HEK293T (cell line): ENCODE results near the gene PPP6R2.

ENCODE experiments used
- ARNT ChIP-seq: fragments of 450-650 bp; IDR thresholded peaks from 2 replicates; pipeline ENCODE4 v1.6.1; 2017; ENCODE audit warnings: mild to moderate bottlenecking
- BHLHE40 ChIP-seq: fragments of 450-650 bp; IDR thresholded peaks from 2 replicates; pipeline ENCODE4 v1.6.1; 2016; ENCODE audit warnings: mild to moderate bottlenecking, moderate library complexity, borderline replicate concordance
- CTBP1 ChIP-seq: fragments of 450-650 bp; IDR thresholded peaks from 2 replicates; pipeline ENCODE4 v1.6.1; 2016; ENCODE audit warnings: borderline replicate concordance
- ELF4 ChIP-seq: fragments of 450-650 bp; IDR thresholded peaks from 2 replicates; pipeline ENCODE4 v1.6.1; 2017; ENCODE audit warnings: antibody characterized with exemption
- FOXA1 ChIP-seq: fragments of 450-650 bp; IDR thresholded peaks from 2 replicates; pipeline ENCODE4 v1.6.1; 2016; ENCODE audit warnings: mild to moderate bottlenecking
- FOXK2 ChIP-seq: fragments of 450-650 bp; IDR thresholded peaks from 2 replicates; pipeline ENCODE4 v1.6.1; 2016; ENCODE audit warnings: mild to moderate bottlenecking
- FOXM1 ChIP-seq: fragments of 450-650 bp; IDR thresholded peaks from 2 replicates; pipeline ENCODE4 v1.6.1; 2017; ENCODE audit warnings: mild to moderate bottlenecking, borderline replicate concordance
- HDGF ChIP-seq: fragments of 450-650 bp; IDR thresholded peaks from 2 replicates; pipeline ENCODE4 v1.6.1; 2017; ENCODE audit warnings: antibody characterized with exemption, borderline replicate concordance
- L3MBTL2 ChIP-seq: fragments of 450-650 bp; conservative IDR thresholded peaks from 2 replicates; pipeline ENCODE4 v1.6.1; 2016; ENCODE audit warnings: mild to moderate bottlenecking
- SP1 ChIP-seq: fragments of 450-650 bp; IDR thresholded peaks from 2 replicates; pipeline ENCODE4 v1.6.1; 2017
- SUZ12 ChIP-seq: fragments of 450-650 bp; IDR thresholded peaks from 2 replicates; pipeline ENCODE4 v1.6.1; 2016; ENCODE audit warnings: mild to moderate bottlenecking
- TARDBP ChIP-seq: fragments of 450-650 bp; IDR thresholded peaks from 2 replicates; pipeline ENCODE4 v1.6.1; 2016
- ZNF384 ChIP-seq: fragments of 450-650 bp; IDR thresholded peaks from 2 replicates; pipeline ENCODE4 v1.6.1; 2016
- TF ChIP-seq, protein P1 (sequence below): fragments of 450-650 bp; IDR thresholded peaks from 2 replicates; pipeline ENCODE4 v1.6.1; 2016

DNA sequence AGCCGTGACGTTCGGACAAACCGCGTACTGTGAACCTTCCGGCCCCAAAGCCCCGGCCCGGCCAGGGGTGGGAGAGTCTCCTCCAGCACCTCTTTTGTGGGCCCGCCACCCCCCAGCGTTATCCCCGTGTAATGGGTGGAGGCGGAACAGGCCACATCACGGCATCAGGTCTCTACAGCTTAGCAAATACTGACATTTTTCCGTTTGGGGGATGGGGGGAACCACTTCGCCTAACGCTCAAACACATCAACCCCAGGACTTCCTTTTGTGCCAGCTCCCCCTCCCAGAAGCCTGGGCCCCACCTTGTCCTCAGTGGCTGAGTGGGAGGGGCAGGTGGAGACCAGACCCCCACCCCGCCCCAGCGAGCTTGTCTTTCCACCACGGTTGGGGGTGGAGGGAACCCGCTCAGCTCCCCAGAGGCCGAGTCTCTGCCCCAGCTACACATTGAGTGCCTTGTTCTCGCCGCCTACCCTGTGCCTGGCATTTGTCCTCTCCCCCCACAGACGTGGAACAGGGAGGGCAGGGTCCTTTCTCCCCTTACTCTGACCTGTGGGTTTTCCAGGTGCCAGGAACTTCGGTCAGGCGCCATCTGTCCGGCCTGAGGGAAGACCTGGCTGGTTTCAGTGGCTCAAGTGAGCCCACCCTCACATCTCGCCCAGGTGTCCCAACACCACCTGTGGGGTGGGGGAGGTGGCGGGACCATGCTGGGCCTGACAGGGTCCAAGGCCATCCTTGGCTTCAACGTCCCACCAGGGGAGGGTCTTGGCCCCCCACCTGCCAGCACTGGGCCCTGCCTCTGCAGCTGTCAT is 102.1 kb downstream of the PPP6R2 start:
- no peak for TF ChIP-seq ARNT
- no peak for TF ChIP-seq L3MBTL2
- TF ChIP-seq BHLHE40, result no peak
- no peak for TF ChIP-seq HDGF
- no peak for TF ChIP-seq TARDBP
- no peak for TF ChIP-seq SP1
- TF ChIP-seq ZNF384, result no peak
- TF ChIP-seq, protein P1, sequence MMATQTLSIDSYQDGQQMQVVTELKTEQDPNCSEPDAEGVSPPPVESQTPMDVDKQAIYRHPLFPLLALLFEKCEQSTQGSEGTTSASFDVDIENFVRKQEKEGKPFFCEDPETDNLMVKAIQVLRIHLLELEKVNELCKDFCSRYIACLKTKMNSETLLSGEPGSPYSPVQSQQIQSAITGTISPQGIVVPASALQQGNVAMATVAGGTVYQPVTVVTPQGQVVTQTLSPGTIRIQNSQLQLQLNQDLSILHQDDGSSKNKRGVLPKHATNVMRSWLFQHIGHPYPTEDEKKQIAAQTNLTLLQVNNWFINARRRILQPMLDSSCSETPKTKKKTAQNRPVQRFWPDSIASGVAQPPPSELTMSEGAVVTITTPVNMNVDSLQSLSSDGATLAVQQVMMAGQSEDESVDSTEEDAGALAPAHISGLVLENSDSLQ, result no peak
- TF ChIP-seq SUZ12, result no peak
- TF ChIP-seq ELF4, result no peak
- TF ChIP-seq FOXM1, result no peak
- no peak for TF ChIP-seq CTBP1
- no peak for TF ChIP-seq FOXK2
- no peak for TF ChIP-seq FOXA1
